HL-60 (cell line): ENCODE measurements around the gene ZNF618.

Experiments used
- DNase-seq, 2 experiments: peaks; one replicate each; pipeline ENCODE4 v3.0.0-alpha.2; 2010 to 2020; ENCODE audit warnings: low read depth in 1 of 2, low spot score in 1 of 2
- H3K27ac ChIP-seq: fragments of 250-450 bp; sonication (Bioruptor Pico); replicated peaks from 2 replicates; pipeline ENCODE4 v1.5.1; 2020; ENCODE audit warnings: mild to moderate bottlenecking, moderate library complexity
- H3K27me3 ChIP-seq: fragments of 250-450 bp; sonication (Bioruptor Pico); 2 replicates; pipeline ENCODE4 v1.5.1; 2021; ENCODE audit warnings: mild to moderate bottlenecking, moderate library complexity; ENCODE audit not compliant: insufficient read depth, poor library complexity, severe bottlenecking
- H3K4me3 ChIP-seq: replicated peaks from 2 replicates; pipeline ENCODE4 v1.5.1; 2011; ENCODE audit warnings: mild to moderate bottlenecking, control low read depth, low read length; ENCODE audit not compliant: insufficient read depth
- CTCF ChIP-seq: IDR thresholded peaks from one replicate; pipeline ENCODE4 v1.5.1; 2011; ENCODE audit warnings: low read length, control low read depth, inconsistent platforms; ENCODE audit not compliant: insufficient read depth
- GABPA ChIP-seq: IDR thresholded peaks from 2 replicates; pipeline ENCODE4 v1.6.1; 2012; ENCODE audit warnings: low read depth
- POLR2AphosphoS5 ChIP-seq: IDR thresholded peaks from 2 replicates; pipeline ENCODE4 v1.6.1; 2012; ENCODE audit warnings: low read depth
- REST ChIP-seq: IDR thresholded peaks from 2 replicates; pipeline ENCODE4 v1.6.1; 2012; ENCODE audit warnings: low read depth; ENCODE audit not compliant: insufficient replicate concordance
- SPI1 ChIP-seq: IDR thresholded peaks from 2 replicates; pipeline ENCODE4 v1.6.1; 2012; ENCODE audit warnings: low read depth, mild to moderate bottlenecking, borderline replicate concordance

ZNF618 gene

GRCh38 chr9:113998525-113999255 is 122.6 kb downstream of the ZNF618 start:
- no peak overlapping the region for H3K27ac ChIP-seq
- TF ChIP-seq REST (no peak), POLR2AphosphoS5 (no peak), CTCF (no peak), GABPA (no peak), SPI1 (no peak)
- no peak for DNase-seq

GRCh38 chr9:113999256-114000062 is 123.3 kb downstream of the ZNF618 start:
- no peak overlapping the region for H3K27ac ChIP-seq
- no peak for DNase-seq

More at GRCh38 chr9:113998525-113999255, 122.6 kb downstream of the ZNF618 start:
- Histone ChIP-seq H3K27me3 (no peaks in the 10 kb centered on the region), H3K4me3 (no peak overlapping the region)

More at GRCh38 chr9:113999256-114000062, 123.3 kb downstream of the ZNF618 start:
- Histone ChIP-seq H3K27me3 (no peaks in the 10 kb centered on the region), H3K4me3 (no peak overlapping the region)
- TF ChIP-seq SPI1 (no peak), REST (no peak), POLR2AphosphoS5 (no peak), CTCF (no peak), GABPA (no peak)
